Osteoblast (primary cell): Measurements from ENCODE around the gene TMEM134. TPM values are rescaled to one million over a fixed set of nuclear protein-coding genes. Genes with fewer than 3 reads are reported as not detected.

Source experiments
- DNase-seq: peaks from one replicate; pipeline ENCODE4 v3.0.0; 2011; ENCODE audit warnings: low spot score, mixed read lengths; ENCODE audit not compliant: insufficient read length; ENCODE audit errors: missing footprints
- H2AFZ ChIP-seq: 2 replicates; pipeline ENCODE4 v1.6.0; 2011; ENCODE audit warnings: mild to moderate bottlenecking, low read length
- H3K27ac ChIP-seq: 2 replicates; pipeline ENCODE4 v1.5.1; 2011; ENCODE audit warnings: mild to moderate bottlenecking, low read depth, low read length, moderate library complexity
- H3K27me3 ChIP-seq: 2 replicates; pipeline ENCODE4 v1.6.0; 2012; ENCODE audit warnings: mild to moderate bottlenecking, control low read depth, inconsistent platforms, low read length, moderate library complexity; ENCODE audit not compliant: insufficient read depth
- H3K36me3 ChIP-seq: 2 replicates; pipeline ENCODE4 v1.5.1; 2011; ENCODE audit warnings: mild to moderate bottlenecking, low read length, control low read depth, moderate library complexity; ENCODE audit not compliant: insufficient read depth
- H3K4me1 ChIP-seq: 2 replicates; pipeline ENCODE4 v1.5.1; 2011; ENCODE audit warnings: mild to moderate bottlenecking, low read length, control low read depth, moderate library complexity; ENCODE audit not compliant: insufficient read depth
- H3K4me2 ChIP-seq: 2 replicates; pipeline ENCODE4 v1.6.0; 2011; ENCODE audit warnings: mild to moderate bottlenecking, low read length; ENCODE audit not compliant: insufficient read depth
- H3K4me3 ChIP-seq: fragments of 200-600 bp; sonication (generic); 3 replicates; pipeline ENCODE4 v1.5.1; 2012; ENCODE audit warnings: mild to moderate bottlenecking, low read length, inconsistent platforms; ENCODE audit not compliant: insufficient read depth
- H3K79me2 ChIP-seq: 2 replicates; pipeline ENCODE4 v1.6.0; 2012; ENCODE audit warnings: mild to moderate bottlenecking, low read length, control low read depth, inconsistent platforms; ENCODE audit not compliant: insufficient read depth
- H3K9me3 ChIP-seq: 2 replicates; pipeline ENCODE4 v1.5.1; 2011; ENCODE audit warnings: low read depth, low read length, control low read depth
- H4K20me1 ChIP-seq: 2 replicates; pipeline ENCODE4 v1.6.0; 2012; ENCODE audit warnings: mild to moderate bottlenecking, low read length, control low read depth; ENCODE audit not compliant: insufficient read depth
- CTCF ChIP-seq: IDR thresholded peaks from 2 replicates; pipeline ENCODE4 v1.5.1; 2011; ENCODE audit warnings: mild to moderate bottlenecking, low read depth, low read length, moderate library complexity; ENCODE audit errors: extremely low read depth
- small RNA-seq: library from RNA; depleted of rRNA; stranded (forward); fragments of <200 nt; gene quantifications from one replicate; pipeline ENCODE3, GENCODE V24; 2012
- total RNA-seq: library from RNA; depleted of rRNA; stranded (reverse); fragments of >200 nt; gene quantifications from 2 replicates; pipeline ENCODE4 v1.2.3, GENCODE V29; 2012

Gene TMEM134
- total RNA-seq, 1 donor = 29.3 TPM

DNA sequence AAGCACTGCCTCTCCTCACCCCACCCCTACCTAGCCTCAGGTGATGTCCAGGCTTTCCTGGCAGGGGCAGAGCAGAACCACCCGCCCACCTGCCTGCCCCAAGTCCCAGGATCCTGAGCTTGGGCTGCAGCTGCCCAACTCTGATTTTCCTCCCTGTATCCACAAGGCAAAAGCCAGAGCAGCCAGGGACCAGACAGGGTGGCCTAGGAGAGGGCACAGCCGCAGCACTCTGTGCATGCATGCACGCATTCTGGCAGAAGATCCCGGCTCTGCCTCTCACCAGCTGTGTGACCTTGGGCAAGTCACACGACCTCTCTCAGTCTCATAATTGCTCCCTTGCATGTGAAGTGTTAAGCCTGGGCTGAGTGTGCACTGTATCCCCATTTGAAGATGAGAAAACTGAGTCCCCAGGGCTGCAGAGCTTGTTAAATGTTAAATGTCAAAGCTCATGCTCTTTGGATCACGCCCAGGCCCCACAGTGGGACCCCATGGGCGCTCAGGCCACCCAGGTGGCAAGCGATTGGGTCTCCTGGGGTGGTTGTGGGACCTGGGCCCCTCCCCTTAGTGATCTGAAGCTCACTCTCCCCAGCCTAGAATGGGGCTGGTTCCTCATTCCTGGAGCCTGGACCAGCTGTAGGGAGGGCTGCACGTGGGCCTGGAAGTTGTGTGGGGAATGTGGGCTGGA, 56.4 kb downstream of the TMEM134 start:
- Histone ChIP-seq H3K79me2 (no peaks in the 10 kb centered on the region), H3K27me3 (peaks cover 63% of the 10 kb centered on the region), H3K4me3 (no peak overlapping the region), H4K20me1 (peaks cover 5% of the 10 kb centered on the region), H3K9me3 (no peaks in the 10 kb centered on the region), H3K36me3 (no peaks in the 10 kb centered on the region), H2AFZ (no peak overlapping the region), H3K4me2 (no peak overlapping the region), H3K4me1 (peaks cover 3% of the 10 kb centered on the region), H3K27ac (no peak overlapping the region)
- no peak for DNase-seq
- TF ChIP-seq CTCF = no peak

DNA sequence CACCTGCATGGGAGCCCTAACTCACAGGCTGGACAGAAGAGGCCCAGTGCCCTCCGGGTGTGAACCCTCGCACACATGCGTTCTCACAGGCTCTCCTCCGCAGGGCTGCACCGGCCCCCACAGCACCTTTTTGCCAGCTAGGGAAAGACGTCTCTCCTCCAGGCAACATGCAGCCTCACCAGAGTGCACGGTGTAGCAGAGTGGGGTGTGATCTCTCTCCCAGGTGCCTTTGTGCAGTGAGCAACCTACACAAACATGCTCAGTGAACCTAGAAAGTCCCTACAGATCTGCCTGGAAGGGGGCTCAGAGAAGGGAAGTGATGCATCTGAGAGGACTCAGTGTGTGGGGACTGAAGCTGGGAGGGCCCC, 57.3 kb downstream of the TMEM134 start:
- Histone ChIP-seq H3K4me2 (no peak overlapping the region), H3K4me3 (no peak overlapping the region), H3K36me3 (no peaks in the 10 kb centered on the region), H4K20me1 (peaks cover 1% of the 10 kb centered on the region), H3K27ac (no peak overlapping the region), H3K4me1 (peaks cover 1% of the 10 kb centered on the region), H3K9me3 (no peaks in the 10 kb centered on the region), H3K79me2 (no peaks in the 10 kb centered on the region), H2AFZ (no peak overlapping the region), H3K27me3 (peaks cover 63% of the 10 kb centered on the region)
- DNase-seq = no peak
- no peak for TF ChIP-seq CTCF

Small RNAs within 50 kb of the gene (small RNA-seq; reads per million reads assigned to genes)
- gene MIR6752 = not detected

Other genes with a start within 250 kb of the TMEM134 start
- gene GRK2, start 202.8 kb downstream of the TMEM134 start, total RNA-seq = 21.4 and 23.6 TPM in 2 replicates
- gene ANKRD13D, start 179.9 kb downstream of the TMEM134 start, total RNA-seq = 33.0 and 34.4 TPM in 2 replicates
- gene SSH3, start 165.7 kb downstream of the TMEM134 start, total RNA-seq = 13.3 and 25.0 TPM in 2 replicates
- 43.3 and 59.4 TPM in 2 replicates for gene POLD4, start 115.7 kb downstream of the TMEM134 start, total RNA-seq
- gene CLCF1, start 95.7 kb downstream of the TMEM134 start, total RNA-seq = 6.2 and 6.9 TPM in 2 replicates
- gene RAD9A, start 77.3 kb downstream of the TMEM134 start, total RNA-seq = 7.6 and 10.3 TPM in 2 replicates
- gene PPP1CA, start 67.4 kb downstream of the TMEM134 start, total RNA-seq = 161 and 169 TPM in 2 replicates
- not detected in 2 replicates for gene TBC1D10C, start 65.2 kb downstream of the TMEM134 start, total RNA-seq
- gene CARNS1, start 53.6 kb downstream of the TMEM134 start, total RNA-seq = under 0.01 TPM in 2 replicates
- 33.9 and 36.9 TPM in 2 replicates for gene RPS6KB2, start 40.8 kb downstream of the TMEM134 start, total RNA-seq
- gene PTPRCAP, start 31.6 kb downstream of the TMEM134 start, total RNA-seq = under 0.01 and 0.36 TPM in 2 replicates
- 137 and 140 TPM in 2 replicates for gene CORO1B, start 25.8 kb downstream of the TMEM134 start, total RNA-seq
- not detected in 2 replicates for gene GPR152, start 16.5 kb downstream of the TMEM134 start, total RNA-seq
- gene CABP4, start 13.9 kb downstream of the TMEM134 start, total RNA-seq = not detected in 2 replicates
- gene AIP, start 13.8 kb upstream of the TMEM134 start, total RNA-seq = 64.2 and 71.3 TPM in 2 replicates
- 13.3 and 14.1 TPM in 2 replicates for gene PITPNM1, start 36.1 kb upstream of the TMEM134 start, total RNA-seq
- gene CDK2AP2, start 38.9 kb upstream of the TMEM134 start, total RNA-seq = 6.2 and 10.3 TPM in 2 replicates
- not detected in 2 replicates for gene CABP2, start 54.2 kb upstream of the TMEM134 start, total RNA-seq
- 361 and 465 TPM in 2 replicates for gene GSTP1, start 114.6 kb upstream of the TMEM134 start, total RNA-seq
- 146 and 158 TPM in 2 replicates for gene NDUFV1, start 137.7 kb upstream of the TMEM134 start, total RNA-seq
- 4.7 and 5.3 TPM in 2 replicates for gene NUDT8, start 160.7 kb upstream of the TMEM134 start, total RNA-seq
- not detected in 2 replicates for gene TBX10, start 170.5 kb upstream of the TMEM134 start, total RNA-seq
- gene ACY3, start 181.5 kb upstream of the TMEM134 start, total RNA-seq = under 0.01 and 0.29 TPM in 2 replicates
- not detected in 2 replicates for gene ALDH3B2, start 205.4 kb upstream of the TMEM134 start, total RNA-seq